ENCODE data around the gene BPIFA2.
"Not testable (repeated sequence)": the region's sequence is repeated elsewhere in the genome, so short reads cannot be mapped to it uniquely, and the experiment has no call there.

The BPIFA2 gene, protein sequence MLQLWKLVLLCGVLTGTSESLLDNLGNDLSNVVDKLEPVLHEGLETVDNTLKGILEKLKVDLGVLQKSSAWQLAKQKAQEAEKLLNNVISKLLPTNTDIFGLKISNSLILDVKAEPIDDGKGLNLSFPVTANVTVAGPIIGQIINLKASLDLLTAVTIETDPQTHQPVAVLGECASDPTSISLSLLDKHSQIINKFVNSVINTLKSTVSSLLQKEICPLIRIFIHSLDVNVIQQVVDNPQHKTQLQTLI

DNA sequence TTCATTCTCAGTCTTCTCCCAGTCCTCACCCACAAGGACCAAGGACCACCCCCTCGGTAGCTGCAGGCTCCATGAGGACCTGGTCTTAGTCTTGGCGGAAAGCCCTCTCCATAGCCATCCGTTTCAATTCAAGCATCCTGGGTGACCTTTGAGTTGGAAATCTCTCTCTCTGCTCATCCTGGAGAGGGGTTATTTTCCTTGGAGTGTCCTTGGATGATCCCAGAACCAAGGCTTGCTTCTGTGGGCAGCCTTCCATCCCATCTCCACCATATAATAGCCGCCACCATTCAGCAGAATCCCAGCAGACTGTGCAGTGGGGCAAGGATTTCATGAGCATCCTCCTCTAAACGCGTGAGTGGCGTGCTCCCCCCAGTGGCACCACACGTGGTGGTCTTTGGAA, at the start of gene BPIFA2:
TSS of gene BPIFA2 (plus strand) at position 301 of the 400 bp plus-strand sequence. CDS start 987 bp downstream, outside the sequence.
- FAIRE-seq, result no peak

DNA sequence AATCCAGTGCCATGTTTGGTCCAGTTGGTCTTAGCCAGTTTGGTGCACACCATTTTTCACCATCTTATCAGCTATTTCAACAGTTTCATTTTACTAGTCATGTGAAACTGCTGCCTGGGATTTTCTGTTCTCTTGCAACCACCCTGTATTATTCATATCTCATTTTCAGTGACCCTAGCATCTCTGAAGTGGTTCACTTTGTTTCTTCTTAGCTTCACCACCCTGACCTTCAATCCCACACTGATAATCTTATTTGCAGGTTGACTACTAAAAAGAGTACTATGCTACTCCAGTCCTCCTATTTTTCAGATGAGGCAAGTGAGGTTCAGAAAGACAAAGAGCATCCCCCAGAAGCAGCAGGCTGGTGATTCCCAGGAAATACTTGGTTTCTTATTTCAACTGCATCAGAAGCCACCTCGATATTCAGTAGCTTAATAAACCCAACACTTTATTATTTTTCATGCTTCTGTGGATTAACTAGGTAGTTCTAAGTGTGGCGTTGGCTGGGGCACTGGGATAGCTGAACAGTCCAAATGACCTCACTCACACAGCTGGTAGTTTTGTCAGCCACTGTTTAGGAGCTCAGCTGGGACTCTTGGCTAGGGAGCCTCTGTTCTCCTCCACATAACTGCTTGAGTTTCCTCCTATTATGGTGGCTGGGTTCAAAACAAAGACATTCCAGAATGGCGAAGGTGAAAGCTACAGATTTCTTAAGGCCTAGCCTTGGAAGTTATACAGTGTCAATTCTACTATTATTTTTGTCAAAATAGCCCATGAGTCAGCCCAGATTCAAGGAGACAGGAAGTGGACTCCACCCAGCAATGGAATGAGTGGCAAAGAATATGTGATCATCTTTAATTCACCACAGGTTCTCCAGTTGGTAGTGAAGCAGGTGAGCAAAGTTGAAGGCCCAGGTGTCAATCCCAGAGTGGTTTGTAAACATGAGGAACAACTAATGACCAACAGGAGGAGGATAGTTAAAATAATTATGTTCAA, 47.9 kb upstream of the BPIFA2 start:
- no peak for FAIRE-seq

DNA sequence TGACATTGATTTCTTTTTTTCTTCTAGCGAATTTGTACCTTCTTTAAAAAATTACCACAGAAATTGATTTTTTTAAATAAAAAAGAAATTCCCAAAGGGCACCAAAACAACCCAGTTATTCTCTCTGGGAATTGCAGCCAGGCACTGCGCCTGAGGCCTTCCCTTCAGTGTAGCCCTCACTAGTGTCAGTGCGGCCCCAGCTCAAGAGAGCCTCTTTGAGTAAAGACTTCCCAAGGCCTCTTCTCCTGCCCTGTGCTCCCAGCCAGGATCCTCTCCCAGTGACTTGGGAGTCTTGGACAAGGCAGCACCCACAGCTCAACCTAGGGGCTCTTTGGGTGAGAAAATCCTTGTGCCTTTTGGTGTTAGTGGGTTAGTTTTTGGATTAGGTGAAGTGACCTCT, 47.0 kb upstream of the BPIFA2 start:
- FAIRE-seq, result no peak

DNA sequence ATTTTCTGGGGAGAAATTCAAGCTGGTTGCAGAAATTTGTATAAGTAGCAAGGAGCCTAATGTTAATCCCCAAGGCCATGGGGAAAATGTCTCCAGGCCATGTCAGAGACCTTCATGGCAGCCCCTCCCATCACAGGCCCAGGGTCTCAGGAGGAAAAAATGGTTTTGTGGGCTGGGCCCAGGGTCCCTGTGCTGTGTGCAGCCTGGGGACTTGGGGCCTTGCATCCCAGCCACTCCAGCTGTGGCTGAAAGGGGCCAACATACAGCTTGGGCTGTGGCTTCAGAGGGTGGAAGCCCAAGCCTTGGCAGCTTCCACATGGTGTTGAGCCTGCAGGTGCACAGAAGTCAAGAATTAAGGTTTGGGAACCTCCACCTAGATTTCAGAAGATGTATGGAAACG, 45.7 kb upstream of the BPIFA2 start:
- not testable (repeated sequence) for FAIRE-seq

DNA sequence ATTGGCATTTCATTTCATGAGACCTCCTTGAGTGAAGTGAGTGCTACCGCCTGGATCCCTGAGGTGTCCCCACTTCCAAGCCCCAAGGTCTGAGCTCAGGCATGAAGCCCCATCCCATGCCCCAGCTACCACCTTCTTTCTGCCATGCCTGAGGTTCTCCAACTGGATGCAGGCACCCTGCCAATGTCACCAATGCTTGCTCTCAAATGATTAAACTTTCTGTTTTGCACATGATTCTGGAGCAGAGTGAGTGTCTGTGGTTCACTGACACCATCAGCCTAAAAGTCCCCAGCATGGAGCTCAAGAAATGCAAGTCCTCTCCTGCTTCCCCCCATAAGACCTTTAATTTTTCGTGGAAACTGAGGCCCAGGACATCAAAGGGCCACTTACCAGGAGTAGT, 43.7 kb upstream of the BPIFA2 start:
- no peak for FAIRE-seq

DNA sequence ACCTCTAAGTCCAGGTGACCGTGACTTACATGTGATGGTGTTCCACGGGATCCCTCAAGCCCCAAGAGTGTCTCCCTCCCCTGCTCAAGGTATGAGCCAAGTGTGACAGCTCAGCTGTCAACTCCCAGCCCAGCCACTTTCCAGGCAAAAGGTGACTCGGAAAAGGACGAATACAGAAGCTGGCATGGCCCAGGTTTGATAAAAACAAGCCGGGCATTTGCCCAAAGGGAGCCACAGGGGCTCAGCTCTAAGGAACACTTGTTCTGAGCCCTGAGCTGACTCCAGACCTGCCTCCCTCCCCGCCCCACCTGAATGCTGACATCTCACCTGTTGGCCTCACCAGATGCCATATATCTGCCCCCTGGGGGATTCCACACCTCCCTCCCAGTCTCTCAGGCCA, 43.0 kb upstream of the BPIFA2 start:
- no peak for FAIRE-seq

DNA sequence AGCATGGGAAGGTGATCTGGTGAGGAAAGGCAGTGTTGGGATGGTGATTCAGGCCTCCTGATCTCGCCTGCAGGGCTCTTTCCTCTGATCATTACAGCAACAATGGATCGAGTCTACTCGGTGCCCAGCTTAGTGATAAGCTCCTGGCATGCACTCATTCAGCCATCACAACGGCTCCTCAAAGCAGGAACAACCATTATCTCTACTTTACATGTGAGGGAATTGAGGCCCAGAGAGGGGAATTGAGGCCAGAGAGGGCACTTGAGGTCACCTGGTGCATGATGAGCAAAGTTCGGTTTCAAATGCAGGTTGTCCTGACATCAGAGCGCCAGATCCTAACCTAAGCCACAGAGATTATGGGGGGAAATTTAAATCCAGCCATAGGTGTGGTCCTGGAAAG, 42.0 kb upstream of the BPIFA2 start:
- FAIRE-seq, result no peak

DNA sequence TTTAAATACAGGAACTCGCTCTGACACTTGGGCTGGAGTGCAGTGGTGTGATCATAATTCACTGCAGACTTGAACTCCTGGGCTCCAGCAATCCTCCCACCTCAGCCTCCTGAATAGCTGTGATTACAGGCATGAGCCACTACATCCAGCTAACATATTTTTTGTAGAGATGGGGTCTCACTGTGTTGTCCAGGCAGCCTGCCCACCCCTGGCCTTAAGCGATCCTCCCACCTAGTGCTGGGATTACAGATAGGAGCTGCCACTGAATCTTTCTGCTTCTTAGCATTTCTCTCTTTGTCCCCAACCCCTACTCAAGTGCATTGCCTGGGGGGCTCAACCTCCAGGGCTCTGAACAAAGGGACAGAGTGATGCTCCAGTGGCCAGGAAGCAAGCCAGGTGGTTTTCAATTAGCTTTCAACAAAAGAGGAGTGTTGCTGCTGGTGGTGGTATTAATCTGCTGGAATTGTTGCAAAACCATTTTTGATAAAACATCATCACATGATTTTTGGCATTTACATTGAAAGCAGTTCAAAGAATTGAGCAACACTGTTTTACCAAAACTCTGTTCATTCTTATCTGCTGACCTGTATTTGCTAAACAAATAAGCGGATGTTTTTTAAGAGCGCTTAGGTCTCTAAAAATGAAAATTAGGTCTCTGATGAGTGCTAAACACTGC, 40.4 kb upstream of the BPIFA2 start:
- FAIRE-seq, result no peak

DNA sequence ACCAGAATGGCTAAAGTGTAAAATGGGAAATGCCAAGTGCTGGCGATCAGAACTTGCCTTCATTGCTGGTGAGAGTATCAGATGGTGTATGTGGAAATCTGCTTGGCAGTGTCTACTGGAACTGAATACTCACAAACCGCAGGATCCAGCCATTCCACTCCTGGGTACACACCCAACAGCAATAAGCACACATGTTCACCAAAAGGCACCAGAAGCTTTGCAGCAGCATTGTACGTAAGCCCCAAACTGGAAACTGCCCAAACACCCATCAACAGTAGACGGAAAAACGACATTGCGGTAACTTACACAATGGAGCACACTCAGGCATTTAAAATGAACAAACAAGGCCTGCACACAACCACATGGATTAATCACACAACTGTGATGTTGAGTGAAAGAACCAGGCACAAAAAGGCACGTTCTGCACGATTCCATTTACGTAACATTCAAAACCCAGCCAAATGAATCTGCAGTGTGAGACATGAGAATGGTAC, 37.3 kb upstream of the BPIFA2 start:
- FAIRE-seq, result no peak

DNA sequence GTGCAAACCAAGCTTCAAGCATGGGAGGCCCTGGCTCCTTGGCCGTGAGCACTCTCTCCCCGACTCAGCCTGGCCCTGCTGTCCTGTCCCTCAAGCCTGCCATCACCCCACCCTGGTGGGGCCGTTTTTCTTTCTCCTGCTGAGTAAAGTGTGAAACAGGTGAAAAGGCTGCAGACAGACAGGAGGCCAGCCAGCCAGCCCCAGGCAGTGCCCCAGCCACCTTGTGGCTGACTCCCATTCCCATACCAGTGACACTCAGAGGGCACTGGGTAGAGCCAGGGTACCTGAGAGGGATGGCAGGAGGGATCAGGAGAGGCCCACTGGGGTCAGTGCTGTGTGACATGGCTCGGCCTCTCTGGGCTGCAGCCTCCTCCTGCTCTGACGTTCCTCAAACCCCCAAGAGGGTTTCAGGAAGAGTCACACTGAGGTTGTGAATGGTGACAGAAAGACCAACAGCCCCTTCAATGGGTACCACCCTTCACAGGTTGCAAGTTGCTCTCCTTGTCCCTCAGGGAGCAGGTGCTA, 35.9 kb upstream of the BPIFA2 start:
- FAIRE-seq, result no peak

DNA sequence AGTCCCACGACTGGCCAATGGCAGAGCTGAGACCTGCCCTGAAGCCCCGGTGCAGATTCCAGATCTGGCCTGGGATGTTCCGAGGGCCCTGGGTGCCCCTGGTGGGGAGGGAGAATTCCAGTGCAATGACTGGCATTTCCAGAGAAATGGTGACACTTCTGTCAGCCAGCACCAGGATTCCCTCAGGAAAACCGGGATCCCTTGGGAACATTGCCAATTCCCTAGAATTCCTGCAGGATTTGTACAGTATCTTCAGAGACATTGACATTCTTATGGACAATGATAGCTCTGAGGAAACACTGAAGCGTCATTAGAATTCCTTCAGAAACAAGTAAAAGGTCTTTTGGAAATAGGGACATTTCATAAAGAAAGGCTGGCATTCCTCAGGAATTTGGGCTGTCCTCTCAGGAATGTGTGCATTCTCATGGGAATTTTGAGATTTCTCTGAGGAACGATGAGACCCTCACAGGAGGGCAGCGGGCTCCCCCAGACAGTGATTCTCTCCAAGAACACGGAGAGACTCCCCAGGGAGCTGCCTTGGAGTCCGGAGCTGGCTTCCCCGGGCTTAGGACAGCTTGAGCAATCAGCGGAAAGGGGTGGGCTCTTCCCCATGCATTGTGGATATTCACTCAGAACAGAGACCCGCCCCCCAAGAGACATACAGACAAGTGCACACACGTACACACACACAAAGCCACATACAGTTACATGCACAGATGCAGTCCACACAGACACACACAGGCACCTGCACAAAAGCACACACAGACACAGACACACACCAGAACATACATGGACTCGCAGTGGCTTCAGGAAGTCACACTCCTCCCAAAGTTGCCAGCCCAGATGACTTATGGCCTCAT, 35.2 kb upstream of the BPIFA2 start:
- FAIRE-seq, result no peak

DNA sequence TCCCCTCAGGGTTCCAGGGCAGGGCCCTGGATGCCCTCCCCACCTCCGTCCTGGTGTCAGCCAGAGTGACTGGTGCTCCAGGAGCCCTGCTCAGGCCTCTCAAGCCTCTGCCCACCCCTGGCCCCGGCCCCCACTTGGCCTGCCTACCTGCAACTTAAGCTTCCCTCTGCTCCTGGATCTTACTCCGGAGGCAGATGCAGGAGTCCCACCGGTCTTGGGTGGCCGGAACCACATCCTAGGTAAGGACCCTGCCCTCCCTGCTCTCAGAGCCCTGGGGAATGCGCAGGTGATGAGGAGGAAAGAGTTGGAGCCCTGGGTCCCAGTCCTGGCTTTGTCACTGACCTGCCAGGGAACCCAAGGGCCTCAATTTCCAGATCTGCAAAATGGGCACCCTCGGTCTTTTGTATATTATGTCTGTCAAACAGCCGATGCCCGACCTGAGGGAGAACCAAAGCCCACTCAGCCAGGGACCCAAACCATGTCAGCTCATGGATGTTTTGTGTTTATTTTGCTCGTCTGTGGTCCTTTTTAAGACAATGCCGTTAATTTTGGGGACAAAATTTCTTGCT, 34.5 kb upstream of the BPIFA2 start:
- FAIRE-seq, result no peak

DNA sequence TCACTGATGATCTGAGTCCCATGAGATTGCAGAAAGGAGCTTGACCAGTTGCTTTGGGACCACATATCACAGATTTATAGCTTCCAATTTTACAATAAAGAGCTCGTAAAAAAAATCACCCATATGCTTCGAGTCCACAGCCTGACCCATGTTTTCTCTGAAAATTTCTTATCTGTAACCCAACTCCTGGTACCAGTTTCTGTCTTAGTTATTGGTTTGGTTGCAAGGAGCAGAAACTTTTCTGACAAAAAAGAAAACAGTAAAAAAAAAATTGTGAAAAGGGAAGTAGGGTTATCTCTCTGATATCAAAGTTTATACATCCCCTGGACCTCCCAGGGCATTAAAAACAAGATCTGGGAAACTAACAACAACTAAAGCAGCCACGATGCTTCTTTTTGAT, 30.8 kb upstream of the BPIFA2 start:
- no peak for FAIRE-seq

DNA sequence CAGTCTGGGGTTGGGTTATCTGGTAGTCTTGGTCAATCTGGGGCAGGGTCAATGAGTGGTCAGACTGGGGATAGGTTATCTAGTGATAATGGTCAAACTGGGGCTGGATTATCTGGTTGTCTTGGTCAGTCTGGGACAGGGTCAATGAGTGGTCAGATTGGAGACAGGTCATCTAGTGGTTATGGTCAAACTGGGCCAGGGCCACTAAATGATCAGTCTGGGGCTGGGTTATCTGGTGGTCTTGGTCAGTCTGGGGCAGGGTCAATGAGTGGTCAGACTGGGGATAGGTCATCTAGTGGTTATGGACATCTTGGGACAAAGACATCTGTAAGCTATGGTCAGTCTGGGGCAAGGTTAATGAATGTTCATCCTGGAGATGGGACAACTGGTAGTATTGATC, 28.5 kb upstream of the BPIFA2 start:
- no peak for FAIRE-seq

DNA sequence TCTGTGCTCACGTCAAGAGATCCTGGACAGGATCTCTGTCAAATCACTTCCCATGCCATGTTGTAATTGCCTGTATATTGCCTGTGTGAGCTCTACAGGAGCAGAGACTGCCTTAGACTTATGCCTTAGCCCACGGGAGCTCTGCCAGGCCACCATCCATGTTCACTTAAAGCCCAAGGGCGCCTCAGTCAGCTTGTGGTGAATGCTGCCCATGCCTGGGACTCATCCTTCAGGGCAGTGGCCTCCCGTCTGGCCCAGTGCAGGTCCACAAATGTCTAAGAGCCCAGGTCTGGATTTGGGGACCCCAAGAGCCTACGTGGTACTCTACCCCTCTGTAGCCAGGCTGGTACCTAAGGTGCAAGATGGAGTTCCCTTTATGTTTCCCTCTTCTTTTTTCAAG, 22.4 kb upstream of the BPIFA2 start:
- no peak for FAIRE-seq

DNA sequence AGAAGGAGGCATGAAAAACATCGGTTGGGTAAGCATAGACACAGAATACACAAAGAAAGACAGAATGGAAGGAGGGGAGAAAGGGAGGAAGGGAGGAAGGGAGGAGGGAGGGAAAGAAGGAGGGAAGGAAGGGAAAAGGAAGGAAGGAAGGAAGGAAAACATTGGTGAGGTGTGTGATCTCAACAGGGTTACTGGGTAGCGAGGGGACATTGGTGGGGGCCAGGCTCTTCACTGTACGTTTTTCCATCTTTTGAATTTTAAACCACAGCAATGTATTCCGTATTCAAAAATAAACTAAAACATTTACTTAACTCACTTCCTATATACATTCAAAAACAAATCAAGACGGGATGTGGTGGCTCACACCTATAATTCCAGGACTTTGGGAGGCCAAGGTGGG, 20.7 kb upstream of the BPIFA2 start:
- no peak for FAIRE-seq

DNA sequence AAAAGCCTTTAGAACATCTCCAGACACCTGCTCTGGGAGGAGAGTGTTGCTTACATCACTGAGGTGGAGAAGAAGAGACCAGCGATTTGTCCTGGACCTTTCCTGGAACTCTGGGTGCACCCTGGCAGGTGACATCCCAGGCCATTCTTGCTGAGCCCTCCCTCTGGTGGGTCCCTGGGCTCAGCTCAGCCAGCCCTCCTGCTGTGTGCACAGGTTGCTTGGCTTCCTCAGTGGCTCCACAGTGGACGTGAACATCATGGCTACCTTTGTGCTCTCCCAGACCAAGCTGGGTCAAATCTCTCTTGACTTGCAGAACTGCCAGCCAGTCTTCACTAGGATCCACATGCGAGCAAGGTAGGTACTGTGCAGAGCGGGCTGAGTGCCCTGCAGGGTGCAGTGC, 19.9 kb upstream of the BPIFA2 start:
- no peak for FAIRE-seq

DNA sequence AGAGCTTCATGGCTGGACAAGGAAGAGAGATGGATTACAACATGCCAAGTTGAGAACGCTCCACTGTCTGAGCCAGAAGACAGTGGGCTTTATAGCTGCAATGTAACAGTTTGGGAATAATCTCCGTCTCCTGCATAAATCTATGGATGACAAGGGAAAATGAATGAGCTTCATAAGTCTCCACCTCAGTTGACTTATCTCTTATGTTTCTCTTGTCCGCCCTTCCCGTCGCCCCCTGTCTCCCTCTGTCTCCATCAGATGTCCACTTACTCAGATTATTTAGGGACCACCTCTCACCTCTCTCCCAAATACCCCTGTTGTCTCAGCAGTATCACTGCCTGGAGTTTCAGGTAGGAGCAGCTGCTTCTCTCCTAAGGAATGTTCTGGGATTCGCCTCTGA, 13.7 kb upstream of the BPIFA2 start:
- FAIRE-seq, result no peak

DNA sequence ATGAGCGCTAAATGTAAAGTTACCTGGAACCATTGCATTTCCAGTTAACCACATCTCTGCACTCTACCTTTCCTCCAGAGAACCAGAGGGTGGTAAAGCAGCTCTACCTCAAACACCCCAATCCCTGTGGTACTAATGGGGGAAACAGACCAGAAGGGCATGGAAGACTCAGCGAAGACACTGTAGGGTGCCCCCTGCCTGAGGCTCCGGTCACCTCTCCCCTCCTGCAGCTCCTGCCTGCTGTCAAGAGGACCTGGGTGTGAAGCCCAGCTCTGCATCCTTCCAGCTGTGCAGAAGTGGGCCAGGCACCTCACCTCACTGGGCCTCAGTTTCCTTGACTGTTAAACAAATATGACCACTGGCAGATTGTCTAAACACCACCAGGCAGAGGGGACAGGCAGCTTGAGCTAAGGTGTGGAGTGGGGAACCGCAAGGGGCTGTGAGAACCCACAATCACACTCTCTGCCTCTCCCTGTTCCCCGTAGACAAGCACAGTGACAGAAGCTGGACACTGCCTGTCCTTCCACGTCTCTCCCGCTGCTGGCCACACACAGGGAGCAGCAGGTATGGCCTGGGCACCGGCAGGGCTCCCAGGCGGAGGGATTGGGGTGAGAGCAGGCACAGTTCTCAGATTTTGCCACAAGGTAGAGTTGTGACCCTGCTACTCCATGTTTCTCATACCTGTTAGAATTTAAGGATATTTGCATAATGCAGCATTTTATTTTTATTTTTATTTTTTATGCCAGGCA, 9.1 kb upstream of the BPIFA2 start:
- FAIRE-seq, result no peak

DNA sequence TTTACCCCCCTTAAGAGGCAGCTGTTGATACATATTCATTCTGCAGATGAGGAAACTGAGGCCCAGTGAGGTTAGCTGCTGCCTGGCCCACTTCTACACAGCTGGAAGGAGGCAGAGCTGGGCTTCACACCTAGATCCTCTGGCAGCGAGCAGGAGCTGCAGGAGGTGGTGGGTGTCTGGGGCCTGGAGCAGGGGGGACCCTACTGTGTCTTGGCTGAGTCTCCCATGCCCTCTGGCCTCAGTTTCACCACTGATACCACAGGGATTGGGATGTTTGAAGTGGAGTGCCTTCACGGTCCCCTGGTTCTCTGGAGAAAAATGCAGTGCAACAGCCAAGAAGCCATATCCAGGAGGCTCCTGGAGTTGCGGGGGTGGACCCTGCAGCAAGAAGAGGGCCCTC, 8.2 kb upstream of the BPIFA2 start:
- FAIRE-seq, result no peak

DNA sequence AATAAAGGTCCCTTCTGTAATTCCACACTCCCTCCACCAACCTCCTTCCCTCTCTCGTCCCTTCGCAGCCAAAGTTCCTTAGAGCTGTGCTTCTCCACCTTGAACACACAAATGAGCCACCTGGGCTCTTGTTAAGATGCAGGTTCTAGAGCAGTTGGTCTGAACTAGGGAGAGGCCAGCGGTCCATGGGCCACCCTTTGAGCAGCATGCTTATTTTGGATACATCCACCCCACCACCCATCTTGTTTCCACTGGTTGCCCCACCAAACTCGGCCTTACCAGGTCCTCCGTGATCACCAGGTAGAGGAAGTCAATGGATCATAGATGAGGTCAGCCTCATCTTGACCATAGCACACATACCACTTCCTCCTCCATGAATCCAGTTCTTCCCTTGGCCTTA, 7.3 kb upstream of the BPIFA2 start:
- FAIRE-seq, result no peak
